Stimulated activated CD8-positive, alpha-beta memory T cell treated with anti-CD3 and anti-CD28 coated beads, Interleukin-12 subunit alpha, Interleukin-12 subunit beta, amount 100 ng/mL, for 4 hours (primary cell): ENCODE data around the gene FNIP1.
A peak's percentile ranks its signal among the peaks of the same experiment; 100 is the strongest.
"Not testable (repeated sequence)": the region's sequence is repeated elsewhere in the genome, so short reads cannot be mapped to it uniquely, and the experiment has no call there.

Experiments
- DNase-seq: peaks from one replicate; pipeline ENCODE4 v3.0.0-alpha.2; 2020; ENCODE audit warnings: low read depth

Gene FNIP1

GRCh38 chr5:131796793-131797693 is at the start of gene FNIP1:
FNIP1 (minus strand) TSS chr5:131797017; CDS start chr5:131796921, 96 bp downstream.
- DNase-seq: peak; percentile 98

GRCh38 chr5:131846536-131846935 is 49.7 kb upstream of the FNIP1 start:
- no peak for DNase-seq

- DNase-seq: no peak
These were observed 49.0 kb upstream of the FNIP1 start for GRCh38 chr5:131845828-131846227.

GRCh38 chr5:131842971-131843370 is 46.2 kb upstream of the FNIP1 start:
- DNase-seq: not testable (repeated sequence)

GRCh38 chr5:131832702-131833101 is 35.9 kb upstream of the FNIP1 start:
- not testable (repeated sequence) for DNase-seq

GRCh38 chr5:131825404-131826013 is 28.7 kb upstream of the FNIP1 start:
- DNase-seq: no peak

- no peak for DNase-seq
These were observed 27.8 kb upstream of the FNIP1 start for GRCh38 chr5:131824631-131825030.

- DNase-seq: no peak
These were observed 24.4 kb upstream of the FNIP1 start for GRCh38 chr5:131821221-131821620.

GRCh38 chr5:131818001-131818724 is 21.3 kb upstream of the FNIP1 start:
- no peak for DNase-seq

GRCh38 chr5:131814990-131815389 is 18.2 kb upstream of the FNIP1 start:
- DNase-seq: no peak

- DNase-seq: no peak
These were observed 15.7 kb upstream of the FNIP1 start for GRCh38 chr5:131812371-131813160.

GRCh38 chr5:131810510-131811249 is 13.9 kb upstream of the FNIP1 start:
- no peak for DNase-seq

GRCh38 chr5:131795879-131796792 is 681 bp downstream of the FNIP1 start:
- peak; percentile 13 for DNase-seq

- no peak for DNase-seq
These were observed 1.6 kb downstream of the FNIP1 start for GRCh38 chr5:131795228-131795627.

- no peak for DNase-seq
These were observed 2.2 kb downstream of the FNIP1 start for GRCh38 chr5:131794586-131794985.

- no peak for DNase-seq
These were observed 3.9 kb downstream of the FNIP1 start for GRCh38 chr5:131792896-131793295.

GRCh38 chr5:131791866-131792265 is 5.0 kb downstream of the FNIP1 start:
- DNase-seq: no peak

- no peak for DNase-seq
These were observed 6.3 kb downstream of the FNIP1 start for GRCh38 chr5:131790550-131790949.

- no peak for DNase-seq
These were observed 7.1 kb downstream of the FNIP1 start for GRCh38 chr5:131789765-131790164.

- DNase-seq: no peak
These were observed 9.1 kb downstream of the FNIP1 start for GRCh38 chr5:131787736-131788135.
